Loucy (cell line): ENCODE measurements around the gene CADM1.

Experiments used
- CTCF ChIP-seq: fragments of 200-600 bp; sonication (generic); conservative IDR thresholded peaks from 2 replicates; pipeline ENCODE4 v1.5.1; 2014; ENCODE audit warnings: mild to moderate bottlenecking, antibody characterized with exemption, low read length
- EZH2phosphoT487 ChIP-seq: fragments of 200-600 bp; IDR thresholded peaks from 2 replicates; pipeline ENCODE4 v1.6.1; 2018; ENCODE audit warnings: antibody characterized with exemption, mild to moderate bottlenecking, moderate library complexity, borderline replicate concordance

- no peak for TF ChIP-seq CTCF
- TF ChIP-seq EZH2phosphoT487 = no peak
These were observed 315.3 kb downstream of the CADM1 start for GRCh38 chr11:115188898-115189278.
